HEK293T (cell line): ENCODE results near the gene ELL2.

Experiments used
- ARNT ChIP-seq: fragments of 450-650 bp; IDR thresholded peaks from 2 replicates; pipeline ENCODE4 v1.6.1; 2017; ENCODE audit warnings: mild to moderate bottlenecking
- BHLHE40 ChIP-seq: fragments of 450-650 bp; IDR thresholded peaks from 2 replicates; pipeline ENCODE4 v1.6.1; 2016; ENCODE audit warnings: mild to moderate bottlenecking, moderate library complexity, borderline replicate concordance
- ELF4 ChIP-seq: fragments of 450-650 bp; IDR thresholded peaks from 2 replicates; pipeline ENCODE4 v1.6.1; 2017; ENCODE audit warnings: antibody characterized with exemption
- LEF1 ChIP-seq: fragments of 450-650 bp; IDR thresholded peaks from 2 replicates; pipeline ENCODE4 v1.6.1; 2017; ENCODE audit warnings: mild to moderate bottlenecking, borderline replicate concordance
- PKNOX1 ChIP-seq: fragments of 450-650 bp; IDR thresholded peaks from 2 replicates; pipeline ENCODE4 v1.6.1; 2016
- SP1 ChIP-seq: fragments of 450-650 bp; IDR thresholded peaks from 2 replicates; pipeline ENCODE4 v1.6.1; 2017
- SUZ12 ChIP-seq: fragments of 450-650 bp; IDR thresholded peaks from 2 replicates; pipeline ENCODE4 v1.6.1; 2016; ENCODE audit warnings: mild to moderate bottlenecking
- TARDBP ChIP-seq: fragments of 450-650 bp; IDR thresholded peaks from 2 replicates; pipeline ENCODE4 v1.6.1; 2016

- TF ChIP-seq SUZ12, result no peak
- TF ChIP-seq ELF4, result no peak
- no peak for TF ChIP-seq SP1
- TF ChIP-seq LEF1, result no peak
- no peak for TF ChIP-seq ARNT
- TF ChIP-seq BHLHE40, result no peak
- TF ChIP-seq TARDBP, result no peak
- no peak for TF ChIP-seq PKNOX1
Measured at GRCh38 chr5:95899006-95899405, 62.6 kb downstream of the ELL2 start.
